ENCODE results near the gene TRIM34. TPM values are rescaled to one million over a fixed set of nuclear protein-coding genes. Genes with fewer than 3 reads are reported as not detected.

TRIM34 gene
- total and polyA plus RNA-seq, 2 experiments from 2014 or later = 2.4 TPM

- Histone ChIP-seq H3K27me3 (no peaks in the 10 kb centered on the region), H3K4me1 (ENCODE audit: low read depth) (peaks cover 27% of the 10 kb centered on the region), H3K9me3 (ENCODE audit: low read depth) (no peaks in the 10 kb centered on the region), H3K27ac (no peak overlapping the region), H3K4me3 (no peak overlapping the region), H3K36me3 (no peaks in the 10 kb centered on the region)
- no peak for TF ChIP-seq CTCF (IDR thresholded peaks at IDR 0.05; ENCODE audit: low read depth, low read length)
- DNase-seq (ENCODE audit: low read depth in 1 of 2, low spot score in 1 of 2) = no peak
Measured at GRCh38 chr11:5622802-5623201, 2.0 kb upstream of the TRIM34 start.

DNA sequence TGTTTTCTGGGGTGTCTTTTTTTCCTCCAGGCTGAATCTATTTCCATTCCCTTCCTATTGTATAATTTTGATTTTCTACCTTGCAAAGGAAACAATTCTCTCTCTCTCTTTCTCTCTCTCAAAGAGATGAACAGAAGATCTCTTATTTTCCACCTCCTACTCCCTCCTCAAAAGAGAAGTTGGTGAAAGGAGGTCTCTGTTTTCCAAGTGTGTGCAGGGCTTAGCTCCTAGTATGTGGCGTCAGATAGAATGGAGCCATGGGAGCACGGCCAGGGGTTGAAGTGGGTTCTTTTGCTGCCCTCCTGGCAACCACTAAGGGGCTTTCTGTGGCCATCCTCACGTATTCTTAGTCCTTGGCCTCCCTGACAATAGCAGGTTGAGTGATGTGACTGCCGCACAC is 480 bp downstream of the TRIM34 start:
- Histone ChIP-seq H3K9me3 (ENCODE audit: low read depth) (no peaks in the 10 kb centered on the region), H3K4me3 (peak overlapping the region; percentile 24), H3K27ac (no peak overlapping the region), H3K36me3 (no peaks in the 10 kb centered on the region), H3K27me3 (no peaks in the 10 kb centered on the region), H3K4me1 (ENCODE audit: low read depth) (peaks cover 27% of the 10 kb centered on the region)
- peak in 1 of 2 donors; percentile 5 for DNase-seq (ENCODE audit: low read depth in 1 of 2, low spot score in 1 of 2)
- TF ChIP-seq CTCF (IDR thresholded peaks at IDR 0.05; ENCODE audit: low read depth, low read length) = no peak

DNA sequence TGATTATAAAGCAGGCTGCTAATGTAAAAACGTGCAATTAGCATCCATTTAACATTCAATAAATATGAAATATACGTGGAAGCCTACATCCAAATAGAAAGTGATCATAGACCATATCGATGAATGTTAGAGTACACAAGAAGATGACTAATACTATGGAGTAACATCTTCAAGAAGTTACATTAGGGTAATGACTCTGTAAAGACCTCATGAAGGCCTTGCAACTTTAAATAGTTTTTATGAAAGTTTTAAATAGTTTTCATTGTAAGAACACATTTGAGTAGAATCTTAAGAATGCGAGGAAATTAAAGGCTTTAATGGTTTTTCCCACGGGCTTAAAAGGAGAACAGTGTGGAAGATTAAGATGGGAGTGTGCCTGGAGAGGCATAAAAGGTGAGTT is 1.4 kb downstream of the TRIM34 start:
- H3K27ac ChIP-seq = no peak overlapping the region
- H3K4me1 ChIP-seq (ENCODE audit: low read depth) = peaks cover 18% of the 10 kb centered on the region
- H3K4me3 ChIP-seq = no peak overlapping the region
- DNase-seq (ENCODE audit: low read depth in 1 of 2, low spot score in 1 of 2) = peak in 1 of 2 donors; percentile 12
- H3K9me3 ChIP-seq (ENCODE audit: low read depth) = no peaks in the 10 kb centered on the region
- H3K36me3 ChIP-seq = no peaks in the 10 kb centered on the region
- no peaks in the 10 kb centered on the region for H3K27me3 ChIP-seq
- no peak for TF ChIP-seq CTCF (IDR thresholded peaks at IDR 0.05; ENCODE audit: low read depth, low read length)

GRCh38 chr11:5631417-5631816 is 6.6 kb downstream of the TRIM34 start:
- Histone ChIP-seq H3K27ac (no peak overlapping the region), H3K4me3 (no peak overlapping the region), H3K9me3 (ENCODE audit: low read depth) (no peaks in the 10 kb centered on the region), H3K36me3 (no peaks in the 10 kb centered on the region), H3K4me1 (ENCODE audit: low read depth) (no peaks in the 10 kb centered on the region), H3K27me3 (no peaks in the 10 kb centered on the region)
- no peak for TF ChIP-seq CTCF (IDR thresholded peaks at IDR 0.05; ENCODE audit: low read depth, low read length)
- peak in 1 of 2 donors; percentile 30 for DNase-seq (ENCODE audit: low read depth in 1 of 2, low spot score in 1 of 2)

- DNase-seq (ENCODE audit: low read depth in 1 of 2, low spot score in 1 of 2) = peak in 1 of 2 donors; percentile 53
- H3K36me3 ChIP-seq = no peaks in the 10 kb centered on the region
- H3K27ac ChIP-seq = no peak overlapping the region
- H3K27me3 ChIP-seq = no peaks in the 10 kb centered on the region
- no peaks in the 10 kb centered on the region for H3K4me1 ChIP-seq (ENCODE audit: low read depth)
- no peak for TF ChIP-seq CTCF (IDR thresholded peaks at IDR 0.05; ENCODE audit: low read depth, low read length)
- H3K9me3 ChIP-seq (ENCODE audit: low read depth) = no peaks in the 10 kb centered on the region
- no peak overlapping the region for H3K4me3 ChIP-seq
Measured at GRCh38 chr11:5631969-5632635, 7.3 kb downstream of the TRIM34 start.
